SW480 (cell line): ENCODE results near the gene KMT2B.
"Not testable (repeated sequence)": the region's sequence is repeated elsewhere in the genome, so short reads cannot be mapped to it uniquely, and the experiment has no call there.

Experiments
- DNase-seq: peaks from one replicate; pipeline ENCODE4 v3.0.0-alpha.2; 2016; ENCODE audit warnings: low spot score

The KMT2B gene

GRCh38 chr19:35717665-35718344, at the start of gene KMT2B:
TSS of gene KMT2B (plus strand) at chr19:35718003. CDS start at chr19:35718019, 16 bp downstream.
- peak; percentile 99 for DNase-seq

DNA sequence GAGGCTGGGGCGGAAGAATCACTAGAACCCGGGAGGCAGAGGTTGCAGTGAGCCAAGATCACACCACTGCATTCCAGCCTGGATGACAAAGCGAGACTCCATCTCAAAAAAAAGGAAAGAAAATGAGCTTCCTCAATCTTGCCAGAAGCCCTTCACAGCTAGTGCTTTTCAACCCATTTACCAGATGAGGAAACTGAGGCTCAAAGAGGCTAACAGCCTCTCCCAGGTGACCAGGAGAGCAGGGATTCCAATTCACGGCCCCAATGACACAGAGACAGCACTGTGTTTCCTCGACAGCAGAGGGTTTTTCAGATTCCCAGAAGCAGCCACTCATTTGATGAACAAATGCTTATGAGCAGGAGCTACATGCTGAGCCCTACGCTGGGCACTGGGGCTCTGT, 48.2 kb upstream of the KMT2B start:
- DNase-seq = no peak

DNA sequence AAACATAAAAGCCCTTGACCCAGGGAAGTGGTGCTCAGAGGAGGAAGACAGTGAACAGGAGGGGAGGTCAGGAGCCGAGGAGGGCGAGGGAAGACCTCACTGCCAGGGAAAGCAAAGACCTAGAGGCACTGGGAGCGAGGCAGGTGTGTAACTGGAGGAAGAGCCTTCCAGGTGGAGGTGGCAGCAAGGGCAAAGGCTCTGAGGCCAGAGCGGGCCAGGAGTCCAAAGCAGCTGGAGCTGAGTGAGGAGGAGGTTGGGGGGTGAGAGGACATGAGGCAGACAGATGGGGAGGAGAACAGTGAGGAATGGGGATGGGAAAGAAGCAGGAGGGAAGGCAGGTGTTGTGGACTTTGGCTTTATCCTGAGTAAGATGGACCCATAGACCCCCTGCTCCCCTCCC, 47.8 kb upstream of the KMT2B start:
- no peak for DNase-seq

DNA sequence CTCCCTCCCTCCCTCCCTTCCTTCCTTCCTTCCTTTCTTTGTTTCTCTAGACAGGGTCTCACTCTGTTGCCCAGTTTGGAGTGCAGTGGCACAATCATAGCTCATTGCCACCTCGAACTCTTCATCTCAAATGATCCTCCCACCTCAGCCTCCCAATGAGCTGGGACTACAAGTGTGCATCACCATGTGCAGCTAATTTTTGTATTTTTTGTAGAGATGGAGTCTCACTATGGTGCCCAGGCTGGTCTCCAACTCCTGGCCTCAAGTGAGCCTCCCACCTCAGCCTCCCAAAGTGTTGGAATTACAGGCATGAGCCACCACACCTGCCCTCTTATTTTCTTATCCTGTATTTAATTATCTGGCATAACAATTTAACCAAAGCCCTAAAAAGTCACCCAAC, 47.1 kb upstream of the KMT2B start:
- no peak for DNase-seq

GRCh38 chr19:35671818-35672217, 46.0 kb upstream of the KMT2B start:
- DNase-seq = peak; percentile 34

GRCh38 chr19:35673121-35673804, 44.5 kb upstream of the KMT2B start:
- peak; percentile 66 for DNase-seq

DNA sequence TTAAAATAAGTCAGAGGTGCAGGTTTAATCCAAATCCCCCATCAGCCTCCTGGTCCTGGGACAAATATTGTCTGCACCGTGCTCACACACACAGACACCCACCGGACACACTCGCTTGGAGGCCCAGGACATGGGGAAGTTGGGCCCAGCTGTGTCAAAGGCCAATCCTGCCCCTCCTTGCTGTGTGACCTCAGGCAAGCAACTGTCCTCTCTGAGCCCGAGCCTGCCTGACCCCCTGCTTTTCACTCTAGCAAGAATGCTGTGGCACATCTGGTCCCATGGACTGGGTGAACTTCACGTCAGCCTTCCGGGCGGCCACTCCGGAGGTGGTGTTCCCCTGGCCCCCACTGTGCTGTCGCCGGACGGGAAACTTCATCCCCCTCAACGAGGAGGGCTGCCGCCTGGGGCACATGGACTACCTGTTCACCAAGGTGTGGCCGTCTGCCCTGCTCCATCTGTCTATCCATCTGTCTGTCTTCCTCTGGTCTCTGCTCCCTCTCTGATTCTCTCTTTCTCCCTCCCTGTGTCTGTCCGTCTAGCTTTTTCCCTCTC, 42.1 kb upstream of the KMT2B start:
- no peak for DNase-seq

GRCh38 chr19:35689836-35690235, 28.0 kb upstream of the KMT2B start:
- no peak for DNase-seq

DNA sequence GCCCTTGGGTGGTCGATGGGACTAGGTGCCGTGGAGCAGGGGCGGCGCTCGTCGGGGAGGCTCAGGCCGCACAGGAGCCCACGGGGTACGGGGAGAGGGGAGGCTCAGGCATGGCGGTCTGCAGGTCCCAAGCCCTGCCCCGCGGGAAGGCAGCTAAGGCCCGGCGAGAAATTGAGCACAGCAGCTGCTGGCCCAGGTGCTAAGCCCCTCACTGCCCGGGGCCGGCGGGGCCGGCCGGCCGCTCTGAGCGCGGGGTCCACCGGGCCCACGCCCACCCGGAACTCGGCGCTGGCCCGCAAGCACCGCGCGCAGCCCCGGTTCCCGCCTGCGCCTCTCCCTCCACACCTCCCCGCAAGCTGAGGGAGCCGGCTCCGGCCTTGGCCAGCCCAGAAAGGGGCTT, 26.7 kb upstream of the KMT2B start:
- not testable (repeated sequence) for DNase-seq

DNA sequence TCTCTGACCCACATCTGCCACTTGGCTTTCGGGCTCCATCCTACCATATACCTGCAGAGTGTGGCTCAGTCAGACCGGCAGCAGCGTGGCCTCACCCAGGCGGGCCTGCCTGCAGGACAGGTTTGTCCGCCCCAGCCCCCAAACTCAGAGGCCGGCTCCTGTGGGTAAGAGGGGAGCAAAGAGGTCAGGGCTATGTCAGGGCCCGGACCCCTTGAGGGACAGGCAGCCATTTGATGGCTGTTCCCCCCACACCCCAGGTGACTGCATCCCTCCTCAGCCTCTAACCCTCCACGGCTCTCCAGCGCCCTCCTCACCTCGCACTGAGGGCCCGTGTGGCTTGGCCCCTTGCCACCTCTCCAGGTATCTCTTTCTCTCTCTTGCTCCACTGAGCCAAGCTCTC, 25.8 kb upstream of the KMT2B start:
- DNase-seq = no peak

DNA sequence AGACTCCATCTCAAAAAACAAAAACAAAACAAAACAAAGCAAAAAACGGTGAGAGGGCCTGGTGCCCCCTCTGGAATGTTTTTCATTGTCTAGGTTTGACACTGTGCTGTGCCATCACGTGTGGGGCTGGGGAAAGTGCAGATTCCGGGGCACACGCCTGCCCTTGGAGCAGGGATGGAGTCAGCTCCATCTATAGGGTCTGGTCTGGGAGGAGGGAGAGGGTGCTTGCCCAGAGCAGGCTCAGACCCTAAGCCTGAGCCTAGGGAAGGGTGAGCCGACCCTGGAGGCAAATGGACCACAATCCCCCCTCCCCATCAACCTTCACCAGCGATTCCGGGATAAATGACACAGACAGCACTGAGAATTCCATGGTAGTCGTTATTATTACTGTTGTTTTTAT, 24.4 kb upstream of the KMT2B start:
- no peak for DNase-seq

GRCh38 chr19:35693835-35694599, 23.8 kb upstream of the KMT2B start:
- peak; percentile 92 for DNase-seq

DNA sequence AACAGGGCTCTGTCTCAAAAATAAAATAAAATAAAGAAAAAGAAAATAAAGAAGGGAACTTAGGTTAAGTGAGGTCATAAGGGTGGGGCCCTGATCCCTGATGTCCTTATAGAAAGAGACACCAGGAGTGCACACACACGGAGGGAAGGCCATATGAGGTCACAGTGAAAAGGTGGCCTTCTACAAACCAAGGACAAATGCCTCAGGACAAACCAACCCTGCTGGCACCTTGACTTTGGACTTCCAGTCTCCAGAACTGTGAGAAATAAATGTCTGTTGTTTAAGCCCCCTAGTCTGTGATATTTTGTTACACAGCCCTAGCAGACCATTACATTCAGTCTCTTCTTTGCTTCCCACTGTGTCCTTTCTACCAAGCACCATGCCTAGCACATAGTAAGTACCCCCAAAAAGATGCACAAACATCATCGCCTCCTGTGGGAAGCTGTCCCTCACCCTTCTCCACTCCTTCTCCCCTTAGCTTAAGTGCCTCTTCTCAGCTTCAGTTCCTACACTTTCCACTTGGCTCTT, 21.8 kb upstream of the KMT2B start:
- no peak for DNase-seq

- peak; percentile 89 for DNase-seq
Observed at GRCh38 chr19:35696835-35697234, 21.0 kb upstream of the KMT2B start.

GRCh38 chr19:35702223-35703012, 15.4 kb upstream of the KMT2B start:
- peak; percentile 100 for DNase-seq

- no peak for DNase-seq
Observed at GRCh38 chr19:35703343-35703742, 14.5 kb upstream of the KMT2B start.

DNA sequence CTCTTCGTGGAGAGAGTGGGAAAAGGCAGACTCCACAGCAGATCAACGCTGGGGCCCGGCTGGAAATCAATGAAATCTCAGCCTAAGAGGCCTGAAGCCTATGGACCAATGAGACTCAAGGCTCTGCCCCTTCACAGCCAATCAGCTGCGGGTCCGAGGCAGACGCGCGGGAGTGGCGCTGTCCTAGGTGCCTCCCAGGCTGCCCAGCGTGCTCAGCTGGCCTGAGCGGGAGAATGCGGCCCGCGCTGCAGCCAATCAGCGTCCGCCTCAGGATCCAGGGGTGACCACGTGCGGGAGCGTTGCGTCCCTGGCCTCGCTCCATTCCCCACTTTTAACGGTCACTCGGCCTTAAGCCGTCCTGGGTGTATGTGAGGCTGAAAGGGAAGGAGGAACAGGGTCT, 13.6 kb upstream of the KMT2B start, which contains the start of gene ZBTB32:
Gene ZBTB32, plus strand, starts transcription at position 341 of the 400 bp plus-strand sequence. CDS start 10,069 bp downstream, outside the sequence.
- no peak for DNase-seq

GRCh38 chr19:35708391-35708790, 9.4 kb upstream of the KMT2B start:
- DNase-seq = no peak

GRCh38 chr19:35710784-35711723, 6.7 kb upstream of the KMT2B start:
- peak; percentile 36 for DNase-seq
